SU-DHL-6 (cell line): Measurements from ENCODE around the gene UCK2.

Experiments used
- H2AFZ ChIP-seq: fragments of 200-600 bp; sonication (generic); 2 replicates; pipeline ENCODE4 v1.6.1; 2014; ENCODE audit warnings: low read depth, mild to moderate bottlenecking, moderate library complexity, mixed read lengths, antibody characterized with exemption, low read length; ENCODE audit not compliant: severe bottlenecking
- H3F3A ChIP-seq: fragments of 200-600 bp; shearing (Covaris generic); 2 replicates; pipeline ENCODE4 v1.6.0; 2016; ENCODE audit warnings: antibody characterized with exemption, mild to moderate bottlenecking; ENCODE audit not compliant: insufficient read depth
- H3K27ac ChIP-seq: fragments of 200-600 bp; sonication (generic); 2 replicates; pipeline ENCODE4 v1.5.1; 2016; ENCODE audit warnings: low read depth, mild to moderate bottlenecking, low read length, moderate library complexity, mixed read lengths
- H3K27me3 ChIP-seq: fragments of 200-600 bp; sonication (generic), shearing (Covaris generic); 2 replicates; pipeline ENCODE4 v1.6.0; 2014; ENCODE audit warnings: mild to moderate bottlenecking, low read length
- H3K36me3 ChIP-seq: fragments of 200-600 bp; sonication (generic); 2 replicates; pipeline ENCODE4 v1.6.1; 2014; ENCODE audit warnings: mild to moderate bottlenecking, low read length, mixed read lengths
- H3K4me2 ChIP-seq: fragments of 300-600, 200-600 bp; shearing (Covaris generic), sonication (generic); 2 replicates; pipeline ENCODE4 v1.6.0; 2014; ENCODE audit warnings: low read length, low read depth, mild to moderate bottlenecking; ENCODE audit not compliant: poor library complexity, severe bottlenecking
- H3K4me3 ChIP-seq: fragments of 200-600 bp; sonication (generic); 2 replicates; pipeline ENCODE4 v1.5.1; 2014; ENCODE audit warnings: antibody characterized with exemption, low read length, mild to moderate bottlenecking, mixed read lengths; ENCODE audit not compliant: insufficient read depth, poor library complexity, severe bottlenecking
- H3K79me2 ChIP-seq: fragments of 200-600 bp; sonication (generic); 2 replicates; pipeline ENCODE4 v1.6.1; 2014; ENCODE audit warnings: mild to moderate bottlenecking, low read length, moderate library complexity; ENCODE audit not compliant: insufficient read depth
- H3K9ac ChIP-seq: fragments of 200-600 bp; sonication (generic); 2 replicates; pipeline ENCODE4 v1.7.0; 2014; ENCODE audit warnings: mild to moderate bottlenecking, low read length
- H3K9me2 ChIP-seq: fragments of 200-600 bp; sonication (generic); replicated peaks from 2 replicates; pipeline ENCODE4 v1.6.1; 2014; ENCODE audit warnings: low read length; ENCODE audit not compliant: insufficient read depth
- H3K9me3 ChIP-seq: fragments of 200-600 bp; sonication (generic); 2 replicates; pipeline ENCODE4 v1.6.1; 2014; ENCODE audit warnings: low read length, mixed read lengths; ENCODE audit not compliant: insufficient read depth
- H4K20me1 ChIP-seq: fragments of 200-600 bp; sonication (generic); 2 replicates; pipeline ENCODE4 v1.6.1; 2014; ENCODE audit warnings: low read depth, mild to moderate bottlenecking, antibody characterized with exemption, low read length, moderate library complexity, mixed read lengths
- CTCF ChIP-seq: fragments of 200-600 bp; sonication (generic); IDR thresholded peaks from one replicate; pipeline ENCODE4 v1.5.1; 2017; ENCODE audit warnings: antibody characterized with exemption, mild to moderate bottlenecking, low read length, moderate library complexity; ENCODE audit not compliant: insufficient read depth, poor library complexity, severe bottlenecking
- EZH2phosphoT487 ChIP-seq: fragments of 200-600 bp; sonication (generic), shearing (Covaris generic); conservative IDR thresholded peaks from 2 replicates; pipeline ENCODE4 v1.6.1; 2018; ENCODE audit warnings: mild to moderate bottlenecking, antibody characterized with exemption, low read length, moderate library complexity, mixed read lengths

Gene UCK2

GRCh38 chr1:165936542-165936941 is 109.1 kb downstream of the UCK2 start:
- H3F3A ChIP-seq = no peaks in the 10 kb centered on the region
- no peaks in the 10 kb centered on the region for H4K20me1 ChIP-seq
- no peak overlapping the region for H3K4me3 ChIP-seq
- no peaks in the 10 kb centered on the region for H3K27me3 ChIP-seq
- no peak overlapping the region for H3K9ac ChIP-seq
- no peaks in the 10 kb centered on the region for H3K9me2 ChIP-seq
- H3K4me2 ChIP-seq = no peak overlapping the region
- H3K9me3 ChIP-seq = no peaks in the 10 kb centered on the region
- no peaks in the 10 kb centered on the region for H3K36me3 ChIP-seq
- no peaks in the 10 kb centered on the region for H3K79me2 ChIP-seq
- H3K27ac ChIP-seq = no peak overlapping the region
- H2AFZ ChIP-seq = no peak overlapping the region
- TF ChIP-seq EZH2phosphoT487 = no peak
- TF ChIP-seq CTCF = no peak

- Histone ChIP-seq H3K9ac (no peak overlapping the region), H3K27me3 (no peaks in the 10 kb centered on the region), H3F3A (no peaks in the 10 kb centered on the region), H2AFZ (no peak overlapping the region), H3K36me3 (no peaks in the 10 kb centered on the region), H3K9me2 (no peaks in the 10 kb centered on the region), H3K4me2 (no peak overlapping the region), H3K79me2 (no peaks in the 10 kb centered on the region), H3K27ac (no peak overlapping the region), H3K9me3 (no peaks in the 10 kb centered on the region), H3K4me3 (no peak overlapping the region), H4K20me1 (no peaks in the 10 kb centered on the region)
- TF ChIP-seq CTCF = no peak
- no peak for TF ChIP-seq EZH2phosphoT487
These were observed 110.4 kb downstream of the UCK2 start for GRCh38 chr1:165937829-165938228.

- H3K9ac ChIP-seq = no peak overlapping the region
- no peak overlapping the region for H2AFZ ChIP-seq
- no peak overlapping the region for H3K4me2 ChIP-seq
- no peak overlapping the region for H3K4me3 ChIP-seq
- no peak for TF ChIP-seq EZH2phosphoT487
- no peaks in the 10 kb centered on the region for H3F3A ChIP-seq
- no peaks in the 10 kb centered on the region for H3K36me3 ChIP-seq
- H3K79me2 ChIP-seq = no peaks in the 10 kb centered on the region
- H3K9me3 ChIP-seq = no peaks in the 10 kb centered on the region
- no peaks in the 10 kb centered on the region for H4K20me1 ChIP-seq
- H3K27ac ChIP-seq = no peak overlapping the region
- H3K27me3 ChIP-seq = no peaks in the 10 kb centered on the region
- H3K9me2 ChIP-seq = no peaks in the 10 kb centered on the region
These were observed 111.4 kb downstream of the UCK2 start for GRCh38 chr1:165938844-165939243.

- no peaks in the 10 kb centered on the region for H3K79me2 ChIP-seq
- no peak overlapping the region for H3K9ac ChIP-seq
- H3K4me2 ChIP-seq = no peak overlapping the region
- TF ChIP-seq EZH2phosphoT487 (no peak), CTCF (no peak)
- H3K27me3 ChIP-seq = no peaks in the 10 kb centered on the region
- no peak overlapping the region for H3K4me3 ChIP-seq
- no peaks in the 10 kb centered on the region for H3F3A ChIP-seq
- H3K27ac ChIP-seq = no peak overlapping the region
- H2AFZ ChIP-seq = no peak overlapping the region
- no peaks in the 10 kb centered on the region for H3K9me2 ChIP-seq
- no peaks in the 10 kb centered on the region for H3K36me3 ChIP-seq
- no peaks in the 10 kb centered on the region for H3K9me3 ChIP-seq
- H4K20me1 ChIP-seq = no peaks in the 10 kb centered on the region
These were observed 114.1 kb downstream of the UCK2 start for GRCh38 chr1:165941531-165941930.
